Stimulated activated naive B cell treated with anti-CD40 and anti-IgM and Interleukin-4, amounts not matched to agents 10 μg/mL and 1 μg/mL and 100 μg/mL, for 72 hours (primary cell): ENCODE measurements around the gene IER2.

Source experiments
- ATAC-seq, 2 donors: fragments of 150-1000 bp; cut with Tn5 transposase; replicated peaks; 2 replicates each; pipeline ENCODE4 v1.10.0; 2021; ENCODE audit warnings: moderate library complexity in 1 of 2
- DNase-seq: peaks from one replicate; pipeline ENCODE4 v3.0.0; 2021
- H3K27ac Mint-ChIP-seq: one replicate; pipeline ENCODE4 v1.8.0; 2022; ENCODE audit warnings: mild to moderate bottlenecking, mixed read lengths
- H3K27me3 Mint-ChIP-seq, 2 donors: one replicate each; pipeline ENCODE4 v1.8.0; 2022; ENCODE audit warnings: mixed read lengths in 2 of 2
- H3K36me3 Mint-ChIP-seq, 2 donors: one replicate each; pipeline ENCODE4 v1.8.0; 2022; ENCODE audit warnings: mixed read lengths in 2 of 2, mild to moderate bottlenecking in 1 of 2
- H3K4me1 Mint-ChIP-seq, 2 donors: one replicate each; pipeline ENCODE4 v1.8.0; 2022; ENCODE audit warnings: mixed read lengths in 2 of 2, mild to moderate bottlenecking in 1 of 2
- H3K4me3 Mint-ChIP-seq, 2 donors: one replicate each; pipeline ENCODE4 v1.8.0; 2022; ENCODE audit warnings: mild to moderate bottlenecking in 2 of 2, mixed read lengths in 2 of 2, moderate library complexity in 1 of 2
- H3K9me3 Mint-ChIP-seq, 2 donors: one replicate each; pipeline ENCODE4 v1.8.0; 2022; ENCODE audit warnings: mixed read lengths in 2 of 2, mild to moderate bottlenecking in 1 of 2

The IER2 gene

DNA sequence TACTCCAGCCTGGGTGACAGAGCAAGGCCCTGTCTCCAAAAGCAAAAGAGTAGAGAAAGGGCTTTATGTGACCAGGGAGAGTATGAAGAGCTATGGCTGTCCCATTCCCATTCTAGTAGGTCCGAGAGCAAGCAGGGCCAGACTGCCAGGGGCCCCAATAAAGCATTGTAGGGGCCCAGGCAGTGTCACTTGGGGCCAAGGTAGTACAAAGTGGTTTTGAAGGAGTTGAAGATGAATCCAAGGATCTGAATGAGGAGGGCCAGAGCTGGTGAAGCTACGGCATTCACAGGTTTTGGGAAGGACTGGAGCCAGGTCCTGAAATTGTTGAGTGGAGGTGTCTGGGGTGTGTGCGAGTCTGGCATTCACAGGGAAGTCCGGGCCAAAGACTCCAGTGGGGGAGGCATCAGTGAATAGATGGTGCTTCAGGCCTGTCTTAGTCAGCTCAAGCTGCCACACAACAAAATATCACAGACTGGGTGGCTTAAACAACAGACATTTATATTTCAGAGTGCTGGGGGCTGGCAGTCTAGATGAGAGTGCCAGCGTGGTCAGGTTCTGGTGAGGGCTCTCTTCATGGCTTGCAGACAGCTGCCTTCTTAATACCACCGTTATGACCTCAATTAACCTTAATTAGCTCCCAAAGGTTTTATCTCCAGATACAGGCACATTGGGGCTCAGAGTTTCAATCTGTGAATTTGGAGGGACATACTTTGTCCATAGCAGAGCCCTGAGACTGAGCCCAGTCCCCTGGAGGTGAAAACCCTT is 22.2 kb upstream of the IER2 start:
- DNase-seq (no peak), ATAC-seq (no peak)
- Mint-ChIP-seq H3K27ac (peak overlapping the region; percentile 60), H3K36me3 (peaks cover 26 to 34% of the 10 kb centered on the region in 2 donors), H3K27me3 (no peaks in the 10 kb centered on the region), H3K9me3 (no peaks in the 10 kb centered on the region), H3K4me1 (peaks cover 28 to 47% of the 10 kb centered on the region in 2 donors), H3K4me3 (no peak overlapping the region)

DNA sequence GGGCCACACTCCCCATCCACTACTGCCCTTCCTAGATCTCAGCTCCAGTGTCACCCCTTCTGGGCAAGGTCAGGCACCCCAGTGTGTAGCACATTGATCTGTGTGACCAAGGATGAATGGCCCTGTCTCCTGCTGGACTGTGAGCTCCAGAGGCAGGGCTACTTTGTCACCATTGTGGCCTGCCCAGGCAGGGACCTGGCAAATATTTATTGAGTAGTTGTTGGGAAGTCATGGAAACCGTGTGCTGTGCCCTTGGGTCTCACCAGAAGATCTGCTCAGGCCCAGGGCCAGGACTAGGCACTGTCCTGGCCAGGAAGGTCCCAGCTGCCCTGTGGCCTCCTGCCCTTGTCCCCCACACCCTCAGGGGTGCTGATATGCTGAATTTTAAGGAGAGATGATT is 21.6 kb upstream of the IER2 start:
- H3K27me3 Mint-ChIP-seq, result no peaks in the 10 kb centered on the region
- peaks cover 25 to 35% of the 10 kb centered on the region in 2 donors for H3K36me3 Mint-ChIP-seq
- no peak overlapping the region for H3K4me3 Mint-ChIP-seq
- no peak for ATAC-seq
- H3K27ac Mint-ChIP-seq, result no peak overlapping the region
- H3K4me1 Mint-ChIP-seq, result peaks cover 27 to 44% of the 10 kb centered on the region in 2 donors
- no peak for DNase-seq
- no peaks in the 10 kb centered on the region for H3K9me3 Mint-ChIP-seq

DNA sequence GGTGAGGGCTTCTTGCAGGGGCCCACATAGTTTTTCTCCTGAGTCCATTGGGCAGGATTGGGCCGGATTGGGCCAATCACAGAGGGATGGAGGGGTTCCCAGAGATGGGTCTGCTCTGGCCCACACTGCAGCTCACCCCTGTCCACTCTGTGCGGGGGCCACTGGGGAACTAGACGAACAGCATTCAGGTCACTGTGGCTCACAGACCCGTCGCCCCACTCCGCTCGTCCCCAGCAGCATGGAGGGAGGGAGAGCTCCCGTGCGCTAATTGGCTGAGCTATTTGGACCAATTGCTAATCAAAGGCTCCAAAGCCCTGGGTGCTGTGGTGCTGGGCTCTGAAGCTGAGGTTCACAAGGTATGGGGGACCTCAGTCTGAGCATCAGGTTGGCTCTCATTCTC is 20.8 kb upstream of the IER2 start:
- Mint-ChIP-seq H3K27me3 (no peaks in the 10 kb centered on the region), H3K4me3 (no peak overlapping the region), H3K36me3 (peaks cover 24 to 32% of the 10 kb centered on the region in 2 donors), H3K27ac (no peak overlapping the region), H3K9me3 (no peaks in the 10 kb centered on the region), H3K4me1 (peaks cover 27 to 40% of the 10 kb centered on the region in 2 donors)
- DNase-seq (no peak), ATAC-seq (no peak)

DNA sequence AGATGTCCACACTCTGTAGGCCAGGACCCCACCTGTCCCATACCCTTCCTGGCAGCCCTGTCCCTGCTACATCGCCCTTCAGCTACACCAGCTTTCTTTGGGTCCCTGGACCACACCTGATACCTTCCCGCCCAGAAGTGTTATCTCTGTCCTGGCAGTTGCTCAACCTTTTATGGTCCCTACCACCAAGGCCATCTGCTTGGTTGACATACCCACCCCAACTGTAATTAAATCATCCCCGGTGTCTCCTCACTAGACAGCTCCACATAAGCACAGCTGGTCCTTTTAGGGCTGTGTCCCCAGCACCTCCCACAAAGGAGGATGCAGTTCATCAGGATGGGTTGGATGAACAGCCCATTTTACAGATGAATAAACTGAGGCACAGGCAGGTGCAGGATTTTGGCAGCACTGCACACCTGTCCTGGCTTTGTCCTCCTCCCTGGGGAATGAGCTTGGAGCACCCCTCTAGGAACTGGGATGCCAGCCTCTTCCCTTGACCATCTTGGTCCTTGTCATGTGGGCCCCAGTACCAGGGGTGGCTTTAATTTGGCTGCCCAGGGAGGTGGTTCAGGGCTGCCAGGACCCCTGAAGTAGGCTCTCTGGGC is 19.2 kb upstream of the IER2 start:
- H3K4me1 Mint-ChIP-seq, result peaks cover 27 to 40% of the 10 kb centered on the region in 2 donors
- no peak overlapping the region for H3K4me3 Mint-ChIP-seq
- no peaks in the 10 kb centered on the region for H3K27me3 Mint-ChIP-seq
- H3K9me3 Mint-ChIP-seq, result no peaks in the 10 kb centered on the region
- DNase-seq (no peak), ATAC-seq (no peak)
- H3K27ac Mint-ChIP-seq, result peak overlapping the region; percentile 72
- peaks cover 28 to 39% of the 10 kb centered on the region in 2 donors for H3K36me3 Mint-ChIP-seq

DNA sequence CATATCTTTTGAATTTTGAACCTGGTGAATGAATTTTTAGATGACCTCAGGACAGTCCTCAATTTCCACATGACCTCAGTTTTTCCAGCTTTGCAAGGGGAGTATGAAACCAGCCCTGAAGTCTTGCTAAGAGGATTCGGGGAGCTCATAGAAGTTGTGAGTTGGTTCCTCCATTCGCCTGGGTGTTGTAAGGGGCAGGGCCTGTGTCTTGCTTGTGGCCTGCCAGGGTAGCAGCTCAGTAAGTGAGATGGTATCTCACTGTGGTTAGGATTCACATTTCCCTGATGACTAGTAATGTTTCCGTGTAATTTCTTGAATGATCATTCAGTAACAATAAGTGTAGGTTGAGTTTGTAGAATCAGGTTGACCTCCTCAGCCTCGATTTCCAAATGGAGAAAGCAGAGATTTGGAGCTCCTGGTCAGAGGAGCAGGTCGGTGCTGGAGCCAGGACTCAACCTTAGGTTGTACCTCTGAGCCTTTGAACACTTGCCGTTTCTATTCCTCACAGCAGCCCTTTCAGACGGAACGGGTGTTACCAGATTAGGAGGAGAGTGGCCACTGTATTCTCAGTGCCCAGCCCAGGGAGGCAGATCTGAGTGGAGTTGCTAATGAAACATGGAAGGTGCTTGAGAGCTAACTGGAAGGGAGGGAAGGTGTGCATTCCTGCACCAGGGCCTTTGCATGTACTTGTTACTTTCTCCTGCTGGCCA is 17.6 kb upstream of the IER2 start:
- Mint-ChIP-seq H3K27ac (peak overlapping the region; percentile 27), H3K27me3 (no peaks in the 10 kb centered on the region), H3K36me3 (peaks cover 41 to 51% of the 10 kb centered on the region in 2 donors), H3K4me3 (no peak overlapping the region), H3K4me1 (peaks cover 23 to 38% of the 10 kb centered on the region in 2 donors), H3K9me3 (no peaks in the 10 kb centered on the region)
- DNase-seq (no peak), ATAC-seq (peak; percentile 44 to 54)

DNA sequence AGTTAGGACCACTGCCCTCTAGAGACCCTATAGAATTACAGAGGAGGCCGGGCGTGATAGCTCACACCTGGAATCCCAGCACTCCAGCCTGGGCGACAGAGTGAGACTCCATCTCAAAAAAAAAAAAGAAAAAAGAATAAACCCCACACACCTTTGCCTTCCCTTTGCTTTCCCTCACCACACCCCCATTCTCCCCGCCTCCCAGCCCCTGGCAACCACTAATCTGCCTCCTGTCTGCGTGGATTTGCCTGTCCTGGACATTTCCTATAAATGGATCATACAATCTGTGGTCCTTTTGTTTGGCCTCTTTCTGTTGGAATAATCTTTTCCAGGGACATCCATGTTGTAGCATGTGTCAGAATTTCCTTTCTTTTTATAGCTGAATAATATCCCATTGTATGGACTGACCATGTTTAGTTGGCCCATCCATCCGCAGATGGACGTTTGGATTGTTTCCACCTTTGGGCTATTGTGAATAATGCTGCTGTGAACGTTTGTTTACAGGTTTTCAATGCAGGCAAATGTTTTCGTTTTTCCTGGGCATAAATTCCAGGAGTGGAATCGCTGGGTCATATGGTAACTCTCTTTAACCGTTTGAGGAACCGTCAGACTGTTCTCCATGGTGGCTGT is 16.9 kb upstream of the IER2 start:
- ATAC-seq, result no peak
- Mint-ChIP-seq H3K4me1 (peaks cover 19 to 32% of the 10 kb centered on the region in 2 donors), H3K4me3 (no peak overlapping the region), H3K9me3 (no peaks in the 10 kb centered on the region), H3K27me3 (no peaks in the 10 kb centered on the region), H3K36me3 (peaks cover 39 to 51% of the 10 kb centered on the region in 2 donors), H3K27ac (no peak overlapping the region)
- DNase-seq, result no peak

DNA sequence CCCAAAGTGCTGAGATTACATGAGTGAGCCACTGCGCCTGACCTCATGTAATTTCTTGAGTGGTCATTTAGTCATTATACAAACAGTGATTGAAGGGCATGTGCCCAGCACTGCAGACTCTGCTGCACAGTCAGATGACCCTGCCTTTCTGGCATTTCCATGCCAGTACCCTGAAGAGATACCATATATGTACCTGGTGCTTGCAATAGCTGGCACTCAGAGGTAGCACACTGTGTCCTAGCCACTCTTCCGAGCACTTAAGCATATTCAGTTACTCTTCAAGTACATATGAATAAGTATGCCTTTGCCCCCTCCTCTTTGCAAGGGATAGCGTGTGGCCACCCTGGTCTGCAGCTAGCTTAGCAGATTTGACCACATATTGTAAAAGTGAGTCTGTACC is 15.6 kb upstream of the IER2 start:
- H3K4me3 Mint-ChIP-seq, result no peak overlapping the region
- H3K4me1 Mint-ChIP-seq, result peaks cover 14 to 24% of the 10 kb centered on the region in 2 donors
- DNase-seq (no peak), ATAC-seq (no peak)
- H3K27me3 Mint-ChIP-seq, result no peaks in the 10 kb centered on the region
- no peak overlapping the region for H3K27ac Mint-ChIP-seq
- H3K36me3 Mint-ChIP-seq, result peaks cover 43 to 53% of the 10 kb centered on the region in 2 donors
- no peaks in the 10 kb centered on the region for H3K9me3 Mint-ChIP-seq

DNA sequence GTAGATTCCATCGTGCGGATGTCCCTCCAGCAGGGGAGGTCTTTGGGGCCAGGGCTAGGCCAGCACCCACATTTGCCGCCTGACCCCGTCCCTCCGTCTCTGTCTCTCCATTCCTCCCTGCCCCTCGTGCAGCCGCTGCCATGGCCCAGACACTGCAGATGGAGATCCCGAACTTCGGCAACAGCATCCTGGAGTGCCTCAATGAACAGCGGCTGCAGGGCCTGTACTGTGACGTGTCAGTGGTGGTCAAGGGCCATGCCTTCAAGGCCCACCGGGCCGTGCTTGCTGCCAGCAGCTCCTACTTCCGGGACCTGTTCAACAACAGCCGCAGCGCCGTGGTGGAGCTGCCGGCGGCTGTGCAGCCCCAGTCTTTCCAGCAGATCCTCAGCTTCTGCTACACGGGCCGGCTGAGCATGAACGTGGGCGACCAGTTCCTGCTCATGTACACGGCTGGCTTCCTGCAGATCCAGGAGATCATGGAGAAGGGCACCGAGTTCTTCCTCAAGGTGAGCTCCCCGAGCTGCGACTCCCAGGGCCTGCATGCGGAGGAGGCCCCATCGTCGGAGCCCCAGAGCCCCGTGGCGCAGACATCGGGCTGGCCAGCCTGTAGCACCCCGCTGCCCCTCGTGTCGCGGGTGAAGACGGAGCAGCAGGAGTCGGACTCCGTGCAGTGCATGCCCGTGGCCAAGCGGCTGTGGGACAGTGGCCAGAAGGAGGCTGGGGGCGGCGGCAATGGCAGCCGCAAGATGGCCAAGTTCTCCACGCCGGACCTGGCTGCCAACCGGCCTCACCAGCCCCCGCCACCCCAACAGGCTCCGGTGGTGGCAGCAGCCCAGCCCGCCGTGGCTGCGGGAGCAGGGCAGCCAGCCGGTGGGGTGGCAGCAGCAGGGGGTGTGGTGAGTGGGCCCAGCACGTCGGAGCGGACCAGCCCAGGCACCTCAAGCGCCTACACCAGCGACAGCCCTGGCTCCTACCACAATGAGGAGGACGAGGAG is 14.8 kb upstream of the IER2 start:
- ATAC-seq, result no peak
- Mint-ChIP-seq H3K27ac (no peak overlapping the region), H3K36me3 (peaks cover 46 to 56% of the 10 kb centered on the region in 2 donors)

DNA sequence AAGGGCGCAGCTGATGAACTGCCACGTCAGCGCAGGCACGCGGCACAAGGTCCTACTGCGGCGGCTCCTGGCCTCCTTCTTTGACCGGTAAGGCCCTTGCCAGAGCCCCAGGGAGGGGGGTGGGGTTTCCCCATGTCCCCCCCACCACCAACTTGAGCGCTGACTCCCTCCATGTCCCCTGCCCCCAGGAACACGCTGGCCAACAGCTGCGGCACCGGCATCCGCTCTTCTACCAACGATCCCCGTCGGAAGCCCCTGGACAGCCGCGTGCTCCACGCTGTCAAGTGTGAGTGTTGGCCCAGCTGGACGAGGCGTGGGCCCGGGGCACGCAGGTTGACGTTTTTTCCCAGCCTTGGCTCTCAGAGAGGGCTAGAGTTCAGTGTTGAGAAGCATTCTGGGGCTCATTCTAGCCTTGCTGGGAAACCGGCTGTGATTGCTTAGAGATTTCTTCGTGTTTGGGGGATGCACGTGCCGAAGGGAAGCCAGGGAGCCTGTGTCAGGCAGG is 12.9 kb upstream of the IER2 start:
- Mint-ChIP-seq H3K36me3 (peaks cover 41 to 56% of the 10 kb centered on the region in 2 donors), H3K4me3 (no peak overlapping the region), H3K9me3 (no peaks in the 10 kb centered on the region), H3K27me3 (no peaks in the 10 kb centered on the region), H3K27ac (no peak overlapping the region), H3K4me1 (peaks cover 11 to 19% of the 10 kb centered on the region in 2 donors)
- ATAC-seq (no peak), DNase-seq (no peak)

More for the DNA sequence above, 14.8 kb upstream of the IER2 start:
- H3K9me3 Mint-ChIP-seq, result no peaks in the 10 kb centered on the region
- no peak for DNase-seq
- no peak overlapping the region for H3K4me3 Mint-ChIP-seq
- H3K4me1 Mint-ChIP-seq, result peaks cover 14 to 24% of the 10 kb centered on the region in 2 donors
- H3K27me3 Mint-ChIP-seq, result no peaks in the 10 kb centered on the region

DNA sequence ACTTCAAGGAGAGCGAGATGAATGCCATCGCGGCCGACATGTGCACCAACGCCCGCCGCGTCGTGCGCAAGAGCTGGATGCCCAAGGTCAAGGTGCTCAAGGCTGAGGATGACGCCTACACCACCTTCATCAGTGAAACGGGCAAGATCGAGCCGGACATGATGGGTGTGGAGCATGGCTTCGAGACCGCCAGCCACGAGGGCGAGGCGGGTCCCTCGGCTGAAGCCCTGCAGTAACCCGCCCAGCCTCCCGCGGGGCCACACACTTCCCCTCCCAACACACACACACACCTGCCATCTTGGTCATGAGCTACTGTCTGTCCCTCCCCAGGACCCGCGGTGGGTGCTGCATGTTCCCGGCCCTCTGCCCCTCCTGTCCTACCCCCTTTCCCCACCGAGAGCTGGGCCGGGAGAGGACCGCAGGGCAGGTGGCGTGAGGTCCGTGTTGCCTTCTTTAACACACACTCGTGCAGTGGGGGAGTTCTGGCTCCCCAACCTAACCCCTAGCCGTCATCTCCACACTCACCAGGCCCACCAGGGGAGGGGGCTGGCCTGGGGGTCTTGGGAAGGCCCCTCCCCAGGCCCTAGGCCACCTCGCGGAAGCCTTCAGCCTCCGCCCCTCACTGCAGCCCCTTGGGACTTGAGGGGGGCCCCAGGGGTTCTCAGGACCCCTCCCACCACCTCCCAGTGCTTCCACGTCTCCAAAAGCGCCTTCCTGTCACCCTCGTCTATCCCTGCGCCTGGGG is 11.9 kb upstream of the IER2 start:
- Mint-ChIP-seq H3K9me3 (no peaks in the 10 kb centered on the region), H3K27me3 (no peaks in the 10 kb centered on the region), H3K4me3 (no peak overlapping the region), H3K4me1 (peaks cover 3 to 9% of the 10 kb centered on the region in 2 donors), H3K27ac (no peak overlapping the region), H3K36me3 (peaks cover 36 to 48% of the 10 kb centered on the region in 2 donors)
- ATAC-seq, result no peak
- no peak for DNase-seq

DNA sequence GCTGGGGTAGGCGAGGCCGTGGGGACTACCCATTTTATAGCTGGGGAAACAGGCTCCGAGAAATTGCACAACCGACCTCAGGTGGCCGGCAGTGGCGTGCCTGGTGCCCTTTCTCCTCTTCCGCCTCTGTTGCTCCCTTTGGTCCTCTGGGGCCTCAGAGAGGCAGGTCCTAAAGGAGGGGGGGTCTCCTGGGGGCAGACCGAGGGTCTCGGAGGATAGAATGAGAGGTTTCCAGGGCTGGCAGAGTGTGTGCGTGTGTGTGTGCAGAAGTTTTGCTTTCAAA is 11.4 kb upstream of the IER2 start:
- no peak overlapping the region for H3K27ac Mint-ChIP-seq
- H3K36me3 Mint-ChIP-seq, result peaks cover 36 to 48% of the 10 kb centered on the region in 2 donors
- H3K4me3 Mint-ChIP-seq, result no peak overlapping the region
- H3K4me1 Mint-ChIP-seq, result peaks cover 3 to 9% of the 10 kb centered on the region in 2 donors
- DNase-seq (no peak), ATAC-seq (no peak)
- no peaks in the 10 kb centered on the region for H3K9me3 Mint-ChIP-seq
- H3K27me3 Mint-ChIP-seq, result no peaks in the 10 kb centered on the region

DNA sequence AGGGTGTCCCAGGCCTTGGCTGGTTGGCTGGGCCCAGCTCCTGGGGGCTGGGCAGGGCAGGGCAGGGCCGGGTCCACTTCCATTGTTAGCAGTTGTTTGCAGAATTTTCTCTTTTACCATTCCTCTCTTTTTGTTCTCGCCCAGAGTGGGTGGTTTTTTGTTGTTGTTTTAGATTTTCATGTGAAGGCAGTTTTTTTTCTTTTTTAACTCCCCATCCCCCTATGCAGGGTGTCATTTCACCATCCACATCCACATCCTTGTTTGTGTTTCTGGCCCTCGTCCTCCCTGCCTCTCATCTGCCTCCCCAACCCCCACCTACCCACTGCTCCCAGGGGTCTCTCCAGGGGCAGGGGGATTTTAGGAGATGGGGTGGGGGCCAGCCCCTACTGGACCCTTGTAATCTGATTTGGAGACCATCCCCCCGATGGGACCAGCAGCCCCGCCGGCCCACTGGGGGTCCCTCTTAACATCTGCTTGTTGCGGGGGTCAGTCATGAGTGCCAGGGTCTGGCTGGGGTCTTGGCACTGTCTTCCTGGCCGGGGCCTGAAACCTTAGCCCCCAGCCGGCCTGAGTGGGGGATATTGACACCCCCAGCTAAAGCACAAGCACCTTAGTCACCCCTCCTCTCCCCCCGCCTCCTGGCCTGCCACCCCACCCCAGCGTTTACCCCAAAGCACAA is 10.4 kb upstream of the IER2 start:
- Mint-ChIP-seq H3K27me3 (no peaks in the 10 kb centered on the region), H3K9me3 (no peaks in the 10 kb centered on the region), H3K4me1 (peaks cover 3 to 9% of the 10 kb centered on the region in 2 donors), H3K36me3 (peaks cover 35 to 52% of the 10 kb centered on the region in 2 donors), H3K27ac (no peak overlapping the region), H3K4me3 (no peak overlapping the region)
- ATAC-seq, result no peak
- no peak for DNase-seq
